ENCODE results near the gene OR6X1. TPM values are rescaled to one million over a fixed set of nuclear protein-coding genes. Genes with fewer than 3 reads are reported as not detected.

OR6X1 gene, protein sequence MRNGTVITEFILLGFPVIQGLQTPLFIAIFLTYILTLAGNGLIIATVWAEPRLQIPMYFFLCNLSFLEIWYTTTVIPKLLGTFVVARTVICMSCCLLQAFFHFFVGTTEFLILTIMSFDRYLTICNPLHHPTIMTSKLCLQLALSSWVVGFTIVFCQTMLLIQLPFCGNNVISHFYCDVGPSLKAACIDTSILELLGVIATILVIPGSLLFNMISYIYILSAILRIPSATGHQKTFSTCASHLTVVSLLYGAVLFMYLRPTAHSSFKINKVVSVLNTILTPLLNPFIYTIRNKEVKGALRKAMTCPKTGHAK
- total RNA-seq (2014; rRNA removed; shearing (Covaris generic); ENCODE audit: low replicate concordance): not detected in 2 replicates

DNA sequence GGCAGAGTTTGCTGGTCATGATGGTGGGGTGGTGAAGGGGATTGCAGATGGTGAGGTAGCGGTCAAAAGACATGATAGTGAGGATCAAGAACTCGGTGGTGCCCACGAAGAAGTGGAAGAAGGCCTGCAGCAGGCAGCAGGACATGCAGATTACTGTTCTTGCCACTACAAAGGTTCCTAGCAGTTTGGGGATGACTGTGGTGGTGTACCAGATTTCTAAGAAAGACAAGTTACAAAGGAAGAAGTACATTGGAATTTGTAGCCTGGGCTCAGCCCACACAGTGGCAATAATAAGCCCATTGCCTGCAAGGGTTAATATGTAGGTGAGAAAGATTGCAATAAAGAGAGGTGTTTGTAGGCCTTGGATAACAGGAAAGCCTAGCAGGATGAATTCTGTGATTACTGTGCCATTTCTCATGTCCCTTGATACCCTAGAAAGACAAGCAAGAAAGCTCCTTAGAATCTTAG is at the start of gene OR6X1:
Gene OR6X1, minus strand, starts transcription at position 418 of the 468 bp plus-strand sequence. Its CDS starts 0 bp downstream, at position 418.
- no peak within 1 kb of the TSS for H3K9ac ChIP-seq (ENCODE audit: low read length)
- H3K79me2 ChIP-seq (ENCODE audit: low read length): no peaks in the 10 kb centered on the region
- no peak for DNase-seq
- no peak within 1 kb of the TSS for H3K4me2 ChIP-seq (ENCODE audit: low read depth, low read length, poor library complexity, severe bottlenecking)
- H3K4me3 ChIP-seq (ENCODE audit: low read length): no peak within 1 kb of the TSS
- H3K9me3 ChIP-seq (ENCODE audit: low read length): no peaks in the 10 kb centered on the region
- no peak within 1 kb of the TSS for H2AFZ ChIP-seq (ENCODE audit: low read length)
- H4K20me1 ChIP-seq (ENCODE audit: insufficient read depth, low read depth, low read length): no peaks in the 10 kb centered on the region
- peaks cover 5% of the 10 kb centered on the region for H3K4me1 ChIP-seq (ENCODE audit: low read length)
- H3K27ac ChIP-seq (ENCODE audit: low read length): no peak within 1 kb of the TSS
- H3K27me3 ChIP-seq (ENCODE audit: low read length): no peaks in the 10 kb centered on the region
- H3K9me2 ChIP-seq (replicated peaks; ENCODE audit: insufficient read depth, low read length): no peaks in the 10 kb centered on the region
- H3K36me3 ChIP-seq (ENCODE audit: insufficient read depth, low read length): no peaks in the 10 kb centered on the region

DNA sequence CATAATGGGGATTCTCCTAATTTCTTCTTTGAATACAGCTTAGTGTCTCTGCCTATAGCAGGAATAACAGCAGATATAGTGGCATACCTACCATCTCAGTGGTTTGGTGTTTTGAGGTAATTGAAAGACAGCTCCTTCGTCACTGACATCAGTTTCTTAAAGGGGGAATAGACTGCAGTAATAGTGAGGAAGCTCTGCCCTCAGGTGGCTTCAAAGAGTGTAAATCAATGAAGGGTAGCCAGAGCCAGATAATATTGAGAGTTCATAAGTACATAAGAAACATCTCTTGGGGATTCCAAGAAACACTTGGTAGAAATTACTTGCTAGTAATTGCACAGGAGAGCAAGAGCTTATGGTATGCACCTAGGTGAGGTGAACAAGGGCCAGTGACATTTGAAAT is 47.4 kb upstream of the OR6X1 start:
- no peak overlapping the region for H3K4me2 ChIP-seq (ENCODE audit: low read depth, low read length, poor library complexity, severe bottlenecking)
- DNase-seq: no peak
- H3K9ac ChIP-seq (ENCODE audit: low read length): no peak overlapping the region
- H3K27ac ChIP-seq (ENCODE audit: low read length): no peak overlapping the region
- no peaks in the 10 kb centered on the region for H4K20me1 ChIP-seq (ENCODE audit: insufficient read depth, low read depth, low read length)
- no peaks in the 10 kb centered on the region for H3K9me2 ChIP-seq (replicated peaks; ENCODE audit: insufficient read depth, low read length)
- H3K27me3 ChIP-seq (ENCODE audit: low read length): no peaks in the 10 kb centered on the region
- H3K4me3 ChIP-seq (ENCODE audit: low read length): no peak overlapping the region
- no peak overlapping the region for H2AFZ ChIP-seq (ENCODE audit: low read length)
- H3K36me3 ChIP-seq (ENCODE audit: insufficient read depth, low read length): no peaks in the 10 kb centered on the region
- H3K9me3 ChIP-seq (ENCODE audit: low read length): no peaks in the 10 kb centered on the region
- H3K4me1 ChIP-seq (ENCODE audit: low read length): no peaks in the 10 kb centered on the region
- H3K79me2 ChIP-seq (ENCODE audit: low read length): no peaks in the 10 kb centered on the region

DNA sequence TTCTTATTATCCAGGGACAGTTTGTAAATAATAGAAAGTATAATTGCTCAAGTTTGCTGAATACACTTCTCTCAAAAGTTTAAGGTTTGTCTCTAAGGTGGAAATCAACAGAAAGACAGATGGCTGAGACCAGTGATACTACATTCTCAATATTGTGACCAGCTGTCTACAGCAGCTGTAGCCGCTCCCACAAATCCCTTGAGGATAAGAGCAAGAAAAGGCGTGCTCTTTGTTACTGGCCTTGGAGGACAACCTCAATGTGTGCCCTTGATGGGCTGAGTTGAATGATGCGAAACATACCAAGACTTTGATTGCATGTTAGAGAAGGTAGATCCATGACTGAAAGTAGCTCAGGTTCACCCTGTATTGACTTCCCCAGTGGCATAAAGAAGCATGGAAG is 45.7 kb upstream of the OR6X1 start:
- no peaks in the 10 kb centered on the region for H3K27me3 ChIP-seq (ENCODE audit: low read length)
- H3K4me1 ChIP-seq (ENCODE audit: low read length): no peaks in the 10 kb centered on the region
- no peak overlapping the region for H3K4me2 ChIP-seq (ENCODE audit: low read depth, low read length, poor library complexity, severe bottlenecking)
- no peak overlapping the region for H3K4me3 ChIP-seq (ENCODE audit: low read length)
- no peak overlapping the region for H3K27ac ChIP-seq (ENCODE audit: low read length)
- no peaks in the 10 kb centered on the region for H3K9me2 ChIP-seq (replicated peaks; ENCODE audit: insufficient read depth, low read length)
- DNase-seq: no peak
- no peak overlapping the region for H3K9ac ChIP-seq (ENCODE audit: low read length)
- H4K20me1 ChIP-seq (ENCODE audit: insufficient read depth, low read depth, low read length): no peaks in the 10 kb centered on the region
- H3K36me3 ChIP-seq (ENCODE audit: insufficient read depth, low read length): no peaks in the 10 kb centered on the region
- no peaks in the 10 kb centered on the region for H3K9me3 ChIP-seq (ENCODE audit: low read length)
- no peaks in the 10 kb centered on the region for H3K79me2 ChIP-seq (ENCODE audit: low read length)
- no peak overlapping the region for H2AFZ ChIP-seq (ENCODE audit: low read length)

DNA sequence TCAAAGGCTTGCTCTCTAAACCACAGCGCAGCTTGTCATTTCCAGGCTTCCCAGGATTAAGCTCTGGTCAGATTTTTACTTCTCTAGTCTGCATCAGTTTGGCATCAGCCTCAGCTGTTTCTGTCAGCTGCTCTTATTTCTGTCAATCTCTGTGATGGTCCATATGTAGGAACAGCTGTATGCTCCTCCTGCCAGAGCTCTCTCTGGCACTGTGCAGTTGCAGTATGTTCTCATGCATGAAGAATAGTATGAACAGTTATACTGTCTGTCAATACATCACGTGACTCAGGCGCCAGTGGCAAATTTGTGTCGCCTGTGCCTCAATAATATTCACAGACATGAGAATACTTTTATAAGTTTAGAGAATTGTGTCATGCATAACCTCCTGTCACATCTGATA is 45.1 kb upstream of the OR6X1 start:
- H3K9me3 ChIP-seq (ENCODE audit: low read length): no peaks in the 10 kb centered on the region
- H3K4me2 ChIP-seq (ENCODE audit: low read depth, low read length, poor library complexity, severe bottlenecking): no peak overlapping the region
- no peak overlapping the region for H2AFZ ChIP-seq (ENCODE audit: low read length)
- H3K9ac ChIP-seq (ENCODE audit: low read length): no peak overlapping the region
- H3K36me3 ChIP-seq (ENCODE audit: insufficient read depth, low read length): no peaks in the 10 kb centered on the region
- H3K79me2 ChIP-seq (ENCODE audit: low read length): no peaks in the 10 kb centered on the region
- DNase-seq: no peak
- no peak overlapping the region for H3K4me3 ChIP-seq (ENCODE audit: low read length)
- H4K20me1 ChIP-seq (ENCODE audit: insufficient read depth, low read depth, low read length): no peaks in the 10 kb centered on the region
- no peaks in the 10 kb centered on the region for H3K4me1 ChIP-seq (ENCODE audit: low read length)
- no peaks in the 10 kb centered on the region for H3K27me3 ChIP-seq (ENCODE audit: low read length)
- no peak overlapping the region for H3K27ac ChIP-seq (ENCODE audit: low read length)
- H3K9me2 ChIP-seq (replicated peaks; ENCODE audit: insufficient read depth, low read length): no peaks in the 10 kb centered on the region

DNA sequence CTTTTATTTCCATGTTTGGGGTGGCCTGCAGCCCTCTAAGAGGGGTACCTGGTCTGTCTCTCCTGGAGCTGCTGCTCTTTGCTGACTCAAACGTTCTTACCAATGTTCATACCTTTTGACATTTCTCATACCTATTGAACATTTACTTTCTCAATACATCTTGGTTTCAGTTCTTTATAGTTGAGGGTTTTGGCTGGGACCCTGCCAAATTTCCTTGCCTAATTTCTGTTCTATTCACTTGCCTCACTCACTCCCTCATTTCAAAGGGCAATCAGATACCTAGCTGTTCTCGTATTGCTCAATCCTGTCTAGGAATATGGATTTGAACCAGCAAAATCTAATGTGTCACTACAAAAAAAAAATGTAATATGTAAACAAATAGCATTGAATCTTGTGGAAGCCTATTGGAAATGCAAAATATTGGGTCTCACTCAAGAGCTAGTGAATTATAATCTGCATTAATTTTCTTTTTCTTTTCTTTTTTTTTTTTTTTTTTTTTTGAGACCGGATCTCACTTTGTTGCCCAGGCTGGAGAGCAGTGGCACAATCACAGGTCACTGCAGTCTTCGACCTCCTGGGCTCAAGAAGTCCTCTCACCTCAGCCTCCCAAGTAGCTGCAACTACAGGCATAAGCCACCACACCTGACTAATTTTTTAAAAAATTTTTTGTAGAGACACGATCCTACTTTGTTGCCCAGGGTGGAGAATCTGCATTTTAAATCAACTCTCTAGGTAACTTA is 44.4 kb upstream of the OR6X1 start:
- Histone ChIP-seq H3K36me3 (ENCODE audit: insufficient read depth, low read length) (no peaks in the 10 kb centered on the region), H4K20me1 (ENCODE audit: insufficient read depth, low read depth, low read length) (no peaks in the 10 kb centered on the region), H2AFZ (ENCODE audit: low read length) (no peak overlapping the region), H3K4me1 (ENCODE audit: low read length) (no peaks in the 10 kb centered on the region), H3K9ac (ENCODE audit: low read length) (no peak overlapping the region), H3K27ac (ENCODE audit: low read length) (no peak overlapping the region), H3K79me2 (ENCODE audit: low read length) (no peaks in the 10 kb centered on the region), H3K4me2 (ENCODE audit: low read depth, low read length, poor library complexity, severe bottlenecking) (no peak overlapping the region), H3K9me2 (replicated peaks; ENCODE audit: insufficient read depth, low read length) (no peaks in the 10 kb centered on the region), H3K27me3 (ENCODE audit: low read length) (no peaks in the 10 kb centered on the region), H3K4me3 (ENCODE audit: low read length) (no peak overlapping the region), H3K9me3 (ENCODE audit: low read length) (no peaks in the 10 kb centered on the region)
- no peak for DNase-seq

DNA sequence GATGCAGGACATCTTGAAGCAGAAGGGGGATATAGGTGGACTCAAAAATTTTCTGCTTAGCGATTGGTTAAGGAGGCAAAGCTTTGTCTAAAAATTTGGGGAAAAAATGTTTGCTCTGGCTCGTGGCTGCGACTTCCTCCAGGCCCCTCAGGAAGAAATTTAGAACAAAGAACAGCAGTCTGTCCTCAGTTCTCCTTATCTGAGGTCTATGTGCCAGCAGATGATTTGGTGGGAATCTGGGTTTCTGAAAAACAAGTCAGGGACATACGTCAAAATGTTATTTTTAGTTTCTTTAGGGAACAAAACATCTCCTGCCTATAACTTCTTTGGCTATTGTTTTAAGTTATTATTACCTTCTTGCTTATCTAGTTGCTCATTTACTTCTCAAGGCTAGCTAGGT is 43.8 kb upstream of the OR6X1 start:
- no peaks in the 10 kb centered on the region for H3K36me3 ChIP-seq (ENCODE audit: insufficient read depth, low read length)
- no peak overlapping the region for H2AFZ ChIP-seq (ENCODE audit: low read length)
- H3K9me3 ChIP-seq (ENCODE audit: low read length): no peaks in the 10 kb centered on the region
- H3K9ac ChIP-seq (ENCODE audit: low read length): no peak overlapping the region
- DNase-seq: no peak
- H3K79me2 ChIP-seq (ENCODE audit: low read length): no peaks in the 10 kb centered on the region
- H3K4me1 ChIP-seq (ENCODE audit: low read length): no peaks in the 10 kb centered on the region
- H4K20me1 ChIP-seq (ENCODE audit: insufficient read depth, low read depth, low read length): no peaks in the 10 kb centered on the region
- no peak overlapping the region for H3K4me2 ChIP-seq (ENCODE audit: low read depth, low read length, poor library complexity, severe bottlenecking)
- no peaks in the 10 kb centered on the region for H3K27me3 ChIP-seq (ENCODE audit: low read length)
- no peaks in the 10 kb centered on the region for H3K9me2 ChIP-seq (replicated peaks; ENCODE audit: insufficient read depth, low read length)
- no peak overlapping the region for H3K4me3 ChIP-seq (ENCODE audit: low read length)
- no peak overlapping the region for H3K27ac ChIP-seq (ENCODE audit: low read length)

DNA sequence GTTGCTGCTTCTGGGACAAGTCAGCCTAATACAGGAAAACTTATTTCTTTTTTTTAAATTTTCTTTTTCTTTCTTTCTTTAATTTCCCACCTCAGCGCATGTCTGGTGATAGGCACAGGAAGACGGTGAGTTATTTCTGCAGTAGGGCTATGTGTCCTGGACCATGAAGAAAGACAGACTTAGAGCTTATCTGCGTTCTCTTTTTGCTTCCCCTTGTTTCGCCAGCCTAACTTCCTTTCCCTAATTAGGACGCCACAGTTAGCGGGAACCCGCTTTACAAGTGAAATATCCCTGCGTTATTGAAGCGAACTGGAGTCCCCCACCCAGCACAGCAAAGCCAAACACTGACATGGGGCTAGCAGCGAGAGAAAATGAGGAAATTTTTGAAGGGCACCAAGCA is 43.2 kb upstream of the OR6X1 start:
- Histone ChIP-seq H3K4me2 (ENCODE audit: low read depth, low read length, poor library complexity, severe bottlenecking) (no peak overlapping the region), H3K9me2 (replicated peaks; ENCODE audit: insufficient read depth, low read length) (no peaks in the 10 kb centered on the region), H3K36me3 (ENCODE audit: insufficient read depth, low read length) (no peaks in the 10 kb centered on the region), H3K9ac (ENCODE audit: low read length) (no peak overlapping the region), H3K9me3 (ENCODE audit: low read length) (no peaks in the 10 kb centered on the region), H3K4me1 (ENCODE audit: low read length) (no peaks in the 10 kb centered on the region), H3K79me2 (ENCODE audit: low read length) (no peaks in the 10 kb centered on the region), H4K20me1 (ENCODE audit: insufficient read depth, low read depth, low read length) (no peaks in the 10 kb centered on the region), H3K4me3 (ENCODE audit: low read length) (no peak overlapping the region), H3K27ac (ENCODE audit: low read length) (no peak overlapping the region), H2AFZ (ENCODE audit: low read length) (no peak overlapping the region), H3K27me3 (ENCODE audit: low read length) (no peaks in the 10 kb centered on the region)
- DNase-seq: no peak

DNA sequence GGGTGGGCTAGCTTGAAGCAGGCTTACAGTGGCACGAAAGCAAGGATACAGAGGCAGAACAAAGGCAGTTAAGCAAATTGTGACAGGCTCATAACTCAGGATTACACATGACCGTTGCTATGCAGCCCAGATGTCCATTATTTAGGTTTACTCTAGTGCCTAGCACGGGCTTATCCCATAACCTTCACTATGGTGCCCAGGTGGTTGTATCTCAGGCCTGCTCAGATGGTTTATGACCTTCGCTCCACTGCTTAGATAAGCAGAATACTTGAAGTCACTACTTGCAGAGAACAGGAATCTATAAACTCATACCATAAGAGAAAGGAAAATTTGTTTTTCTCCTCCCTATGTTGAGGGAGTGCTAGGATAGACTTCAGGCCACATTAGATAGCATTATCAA is 42.8 kb upstream of the OR6X1 start:
- H3K9me3 ChIP-seq (ENCODE audit: low read length): no peaks in the 10 kb centered on the region
- no peaks in the 10 kb centered on the region for H3K27me3 ChIP-seq (ENCODE audit: low read length)
- H4K20me1 ChIP-seq (ENCODE audit: insufficient read depth, low read depth, low read length): no peaks in the 10 kb centered on the region
- no peaks in the 10 kb centered on the region for H3K4me1 ChIP-seq (ENCODE audit: low read length)
- no peak overlapping the region for H3K27ac ChIP-seq (ENCODE audit: low read length)
- no peaks in the 10 kb centered on the region for H3K36me3 ChIP-seq (ENCODE audit: insufficient read depth, low read length)
- no peak for DNase-seq
- H2AFZ ChIP-seq (ENCODE audit: low read length): no peak overlapping the region
- H3K9ac ChIP-seq (ENCODE audit: low read length): no peak overlapping the region
- H3K4me2 ChIP-seq (ENCODE audit: low read depth, low read length, poor library complexity, severe bottlenecking): no peak overlapping the region
- no peaks in the 10 kb centered on the region for H3K9me2 ChIP-seq (replicated peaks; ENCODE audit: insufficient read depth, low read length)
- no peaks in the 10 kb centered on the region for H3K79me2 ChIP-seq (ENCODE audit: low read length)
- H3K4me3 ChIP-seq (ENCODE audit: low read length): no peak overlapping the region

Measured in Karpas-422 (cell line).